HepG2 (cell line): ENCODE measurements around the gene ZBTB7A. TPM values are rescaled to one million over a fixed set of nuclear protein-coding genes. Genes with fewer than 3 reads are reported as not detected.

Source experiments
- FOXA1 ChIP-seq, 2 experiments: fragments of 450-650 bp in 1 of 2; sonication (generic) in 1 of 2; formaldehyde crosslinking in 1 of 2; IDR thresholded peaks; 2 replicates each; pipeline versions ENCODE4 v1.4.0 to v1.6.1; 2016 to 2020; ENCODE audit warnings: missing genetic modification reagents in 1 of 2
- HDAC1 ChIP-seq: sonication (generic); formaldehyde crosslinking; IDR thresholded peaks from 2 replicates; pipeline ENCODE4 v1.5.1; 2020; ENCODE audit warnings: mild to moderate bottlenecking, missing genetic modification reagents
- HINFP ChIP-seq: sonication (generic); formaldehyde crosslinking; IDR thresholded peaks from 2 replicates; pipeline ENCODE4 v1.4.0; 2020; ENCODE audit warnings: low read depth, mild to moderate bottlenecking, missing genetic modification reagents
- HOMEZ ChIP-seq: IDR thresholded peaks from 2 replicates; pipeline ENCODE4 v1.6.1; 2016; ENCODE audit warnings: low read depth
- KLF15 ChIP-seq: sonication (generic); formaldehyde crosslinking; IDR thresholded peaks from 2 replicates; pipeline ENCODE4 v1.8.1; 2023; ENCODE audit warnings: borderline replicate concordance, mild to moderate bottlenecking, inconsistent platforms, missing genetic modification reagents, mixed read lengths
- MAF1 ChIP-seq: sonication (generic); formaldehyde crosslinking; IDR thresholded peaks from 2 replicates; pipeline ENCODE4 v1.5.0; 2020; ENCODE audit warnings: missing genetic modification reagents, borderline replicate concordance
- NFKBIZ ChIP-seq: IDR thresholded peaks from 2 replicates; pipeline ENCODE4 v1.6.1; 2018; ENCODE audit warnings: missing genetic modification reagents, missing compliant biosample characterization
- NR0B2 ChIP-seq: sonication (generic); formaldehyde crosslinking; IDR thresholded peaks from 2 replicates; pipeline ENCODE4 v1.4.0; 2020; ENCODE audit warnings: mild to moderate bottlenecking, missing genetic modification reagents
- PATZ1 ChIP-seq: sonication (generic); formaldehyde crosslinking; IDR thresholded peaks from 2 replicates; pipeline ENCODE4 v1.4.0; 2020; ENCODE audit warnings: missing genetic modification reagents
- PCBP2 ChIP-seq: fragments of 200-400 bp; formaldehyde crosslinking; optimal IDR thresholded peaks from 2 replicates; pipeline ENCODE3; 2018; ENCODE audit warnings: low read length, low read depth; ENCODE audit not compliant: poor library complexity, severe bottlenecking
- PPARG ChIP-seq: conservative IDR thresholded peaks from 2 replicates; pipeline ENCODE4 v1.6.1; 2016; ENCODE audit warnings: missing biosample characterization, missing genetic modification reagents
- ZBTB1 ChIP-seq: sonication (generic); formaldehyde crosslinking; IDR thresholded peaks from 2 replicates; pipeline ENCODE4 v1.4.0; 2020; ENCODE audit warnings: missing genetic modification reagents, borderline replicate concordance
- ZIK1 ChIP-seq: sonication (generic); formaldehyde crosslinking; IDR thresholded peaks from 2 replicates; pipeline ENCODE4 v1.5.0; 2020; ENCODE audit warnings: mild to moderate bottlenecking, low read depth, missing genetic modification reagents, borderline replicate concordance
- ZNF12 ChIP-seq: sonication (generic); formaldehyde crosslinking; IDR thresholded peaks from 2 replicates; pipeline ENCODE4 v1.5.0; 2020; ENCODE audit warnings: missing genetic modification reagents
- ZNF138 ChIP-seq: sonication (generic); formaldehyde crosslinking; IDR thresholded peaks from 2 replicates; pipeline ENCODE4 v1.5.0; 2020; ENCODE audit warnings: mild to moderate bottlenecking, low read depth, missing genetic modification reagents
- ZNF687 ChIP-seq: sonication (generic); formaldehyde crosslinking; IDR thresholded peaks from 2 replicates; pipeline ENCODE4 v1.5.1; 2020; ENCODE audit warnings: mild to moderate bottlenecking, missing genetic modification reagents, moderate library complexity
- ZNF737 ChIP-seq: sonication (generic); formaldehyde crosslinking; IDR thresholded peaks from 2 replicates; pipeline ENCODE4 v1.5.0; 2020; ENCODE audit warnings: missing genetic modification reagents, mild to moderate bottlenecking, borderline replicate concordance
- ZNF792 ChIP-seq: IDR thresholded peaks from 2 replicates; pipeline ENCODE4 v1.6.1; 2016
- polyA plus RNA-seq, 8 experiments: library from polyadenylated mRNA; depleted of rRNA in 3 of 8; stranded (reverse) in 7 of 8; unstranded in 1 of 8; fragments of >200 nt; fragmentation: Illumina TruSeq in 4 of 8; extraction: Trizol in 4 of 8; gene quantifications; 2 replicates each; pipeline versions ENCODE4 v1.2.1 to v1.2.3, GENCODE V29; 2011 to 2016; ENCODE audit warnings: low read depth in 4 of 8, missing spikeins in 1 of 8, mixed read lengths in 1 of 8; ENCODE audit not compliant: insufficient read depth in 1 of 8
- total RNA-seq, 5 experiments: library from RNA; depleted of rRNA; stranded (reverse); fragments of >200 nt; fragmentation: Illumina TruSeq; extraction: Trizol; gene quantifications; 2 replicates each; pipeline ENCODE4 v1.2.3, GENCODE V29; 2016; ENCODE audit warnings: low read depth in 1 of 5

The ZBTB7A gene
- total and polyA plus RNA-seq, 2 of the 13 experiments (the other 11 are each of a cell fraction or from before 2014, with no cell fraction given) = 3.6 to 4.0 TPM

GRCh38 chr19:4077800-4078684, 11.3 kb upstream of the ZBTB7A start (continued):
- TF ChIP-seq PCBP2 = no peak
- no peak for TF ChIP-seq FOXA1 (IDR thresholded peaks at IDR 0.05)
- no peak for TF ChIP-seq FOXA1 (CRISPR knock-in tag; IDR thresholded peaks at IDR 0.05)
- TF ChIP-seq ZNF687 (CRISPR knock-in tag) = peak; percentile 51
- TF ChIP-seq HOMEZ (CRISPR knock-in tag) = no peak
- peak; percentile 13; the same call in 1 of the 2 replicates for TF ChIP-seq HDAC1 (CRISPR knock-in tag)
- peak; percentile 8 for TF ChIP-seq PATZ1
- no peak for TF ChIP-seq KLF15 (CRISPR knock-in tag)
- peak; percentile 67 for TF ChIP-seq PPARG
- TF ChIP-seq ZNF792 (CRISPR knock-in tag) = no peak
- TF ChIP-seq HINFP (CRISPR knock-in tag) = 0 out of 2 replicates have a peak, but pooled peaks have one; percentile 16
- no peak for TF ChIP-seq MAF1 (CRISPR knock-in tag)
- no peak for TF ChIP-seq ZIK1 (CRISPR knock-in tag)
- no peak for TF ChIP-seq ZNF737 (CRISPR knock-in tag)
- TF ChIP-seq ZNF12 = no peak
- no peak for TF ChIP-seq ZBTB1 (CRISPR knock-in tag)
- no peak for TF ChIP-seq NFKBIZ (CRISPR knock-in tag)
- TF ChIP-seq ZNF138 (CRISPR knock-in tag) = no peak
- TF ChIP-seq NR0B2 (CRISPR knock-in tag) = no peak
